HEK293 (cell line): ENCODE measurements around the gene SPG11.
A peak's percentile ranks its signal among the peaks of the same experiment; 100 is the strongest.

Experiments used
- CTCF ChIA-PET: fragments of 350-600 bp; formaldehyde crosslinking; extraction: SDS; loops from one replicate; lab custom pipeline; 2021; ENCODE audit warnings: antibody characterized with exemption; lab: Yijun Ruan, JAX
- POLR2A ChIA-PET: fragments of 300-600 bp; formaldehyde crosslinking; extraction: SDS; loops from one replicate; lab custom pipeline; 2020; ENCODE audit warnings: antibody characterized with exemption, inconsistent platforms; lab: Yijun Ruan, JAX
- H3K27ac ChIP-seq: fragments of 200-500 bp; sonication (Bioruptor generic); 2 replicates; pipeline ENCODE4 v1.5.1; 2014; ENCODE audit warnings: low read depth, low read length, control low read depth, inconsistent platforms; ENCODE audit errors: extremely low read depth
- H3K36me3 ChIP-seq, 2 experiments: fragments of 200-500 bp in 1 of 2; sonication (Bioruptor generic) in 1 of 2; 1 replicate in 1 of 2; 2 replicates in 1 of 2; pipeline ENCODE4 v1.5.1; 2014 to 2017; ENCODE audit warnings: inconsistent platforms in 2 of 2, low read length in 2 of 2; ENCODE audit not compliant: control insufficient read depth in 2 of 2, insufficient read depth in 1 of 2
- H3K4me1 ChIP-seq: fragments of 200-500 bp; sonication (Bioruptor generic); 2 replicates; pipeline ENCODE4 v1.5.1; 2014; ENCODE audit warnings: mild to moderate bottlenecking, low read length, inconsistent platforms; ENCODE audit not compliant: control insufficient read depth, insufficient read depth
- H3K4me3 ChIP-seq: 2 replicates; pipeline ENCODE4 v1.5.1; 2011; ENCODE audit warnings: low read depth, mild to moderate bottlenecking, control low read depth, low read length, moderate library complexity
- H3K9me3 ChIP-seq: fragments of 200-500 bp; sonication (Bioruptor generic); 2 replicates; pipeline ENCODE4 v1.5.1; 2014; ENCODE audit warnings: low read depth, low read length, inconsistent platforms; ENCODE audit not compliant: control insufficient read depth, insufficient read depth
- GLIS2 ChIP-seq: fragments of 450-650 bp; formaldehyde crosslinking; IDR thresholded peaks from 2 replicates; pipeline ENCODE4 v1.5.1; 2016; ENCODE audit warnings: missing biosample characterization, missing genetic modification characterization
- IKZF3 ChIP-seq: fragments of 450-650 bp; IDR thresholded peaks from 2 replicates; pipeline ENCODE4 v1.5.0; 2018; ENCODE audit warnings: missing biosample characterization, mild to moderate bottlenecking, missing genetic modification characterization, moderate library complexity
- KLF16 ChIP-seq: fragments of 450-650 bp; formaldehyde crosslinking; IDR thresholded peaks from 2 replicates; pipeline ENCODE4 v1.5.1; 2017; ENCODE audit warnings: missing biosample characterization, missing genetic modification characterization
- KLF9 ChIP-seq: fragments of 450-650 bp; formaldehyde crosslinking; IDR thresholded peaks from 2 replicates; pipeline ENCODE4 v1.5.1; 2016; ENCODE audit warnings: missing biosample characterization, missing genetic modification characterization, low read depth
- PATZ1 ChIP-seq: fragments of 450-650 bp; formaldehyde crosslinking; IDR thresholded peaks from 2 replicates; pipeline ENCODE4 v1.5.1; 2016; ENCODE audit warnings: missing biosample characterization, missing genetic modification characterization
- PRDM1 ChIP-seq: fragments of 450-650 bp; formaldehyde crosslinking; IDR thresholded peaks from 2 replicates; pipeline ENCODE4; 2016; ENCODE audit warnings: missing biosample characterization, missing genetic modification characterization
- SP3 ChIP-seq: fragments of 450-650 bp; formaldehyde crosslinking; IDR thresholded peaks from 2 replicates; pipeline ENCODE4 v1.5.1; 2016; ENCODE audit warnings: missing biosample characterization, missing genetic modification characterization
- YY1 ChIP-seq: fragments of 450-650 bp; formaldehyde crosslinking; IDR thresholded peaks from 2 replicates; pipeline ENCODE4 v1.5.1; 2018; ENCODE audit warnings: missing biosample characterization, missing genetic modification characterization
- ZBTB20 ChIP-seq: fragments of 450-650 bp; formaldehyde crosslinking; IDR thresholded peaks from 2 replicates; pipeline ENCODE4 v1.5.1; 2016; ENCODE audit warnings: missing biosample characterization, missing genetic modification characterization
- ZBTB8A ChIP-seq: fragments of 450-650 bp; formaldehyde crosslinking; IDR thresholded peaks from 2 replicates; pipeline ENCODE4 v1.5.1; 2016; ENCODE audit warnings: missing biosample characterization, missing genetic modification characterization
- ZFHX2 ChIP-seq: fragments of 450-650 bp; formaldehyde crosslinking; conservative IDR thresholded peaks from 2 replicates; pipeline ENCODE4 v1.5.1; 2016; ENCODE audit warnings: missing biosample characterization, missing genetic modification characterization
- ZIC2 ChIP-seq: fragments of 450-650 bp; formaldehyde crosslinking; IDR thresholded peaks from 2 replicates; pipeline ENCODE4 v1.5.1; 2016; ENCODE audit warnings: missing biosample characterization, missing genetic modification characterization
- ZNF112 ChIP-seq: fragments of 450-650 bp; formaldehyde crosslinking; IDR thresholded peaks from 2 replicates; pipeline ENCODE4 v1.5.0; 2017; ENCODE audit warnings: missing biosample characterization, missing genetic modification characterization
- ZNF362 ChIP-seq: fragments of 450-650 bp; formaldehyde crosslinking; IDR thresholded peaks from 2 replicates; pipeline ENCODE4 v1.5.1; 2016; ENCODE audit warnings: missing biosample characterization, missing genetic modification characterization
- ZNF366 ChIP-seq: fragments of 450-650 bp; formaldehyde crosslinking; conservative IDR thresholded peaks from 2 replicates; pipeline ENCODE4 v1.5.1; 2016; ENCODE audit warnings: missing biosample characterization, missing genetic modification characterization
- ZNF423 ChIP-seq: fragments of 450-650 bp; formaldehyde crosslinking; IDR thresholded peaks from 2 replicates; pipeline ENCODE4 v1.5.1; 2016; ENCODE audit warnings: missing biosample characterization, missing genetic modification characterization
- ZNF449 ChIP-seq: fragments of 450-650 bp; formaldehyde crosslinking; IDR thresholded peaks from 2 replicates; pipeline ENCODE4 v1.5.1; 2017; ENCODE audit warnings: missing biosample characterization, mild to moderate bottlenecking, missing genetic modification characterization, moderate library complexity
- ZNF629 ChIP-seq: fragments of 450-650 bp; formaldehyde crosslinking; IDR thresholded peaks from 2 replicates; pipeline ENCODE4 v1.5.1; 2017; ENCODE audit warnings: missing biosample characterization, missing genetic modification characterization
- ZNF639 ChIP-seq: fragments of 450-650 bp; formaldehyde crosslinking; IDR thresholded peaks from 2 replicates; pipeline ENCODE4 v1.5.1; 2016; ENCODE audit warnings: missing biosample characterization, missing genetic modification characterization

SPG11 gene

GRCh38 chr15:44662478-44663409 lies 718 bp downstream of the SPG11 start:
- ChIA-PET POLR2A (interaction anchor here (0.6 to 2.3 kb wide), 12 partner anchors 20 to 126 kb away, joined by 3 to 28 read pairs (median 5); partner anchors contain the start of genes B2M, EIF3J, PATL2 and TRIM69), CTCF (interaction anchor here (0.6 to 4.0 kb wide), 17 partner anchors 8 to 124 kb away, joined by 3 to 64 read pairs (median 4); partner anchors contain the start of gene TRIM69)
- peak overlapping the region; percentile 93 for H3K4me3 ChIP-seq
- H3K36me3 ChIP-seq, result peaks cover 0 to 11% of the 10 kb centered on the region in 2 experiments
- peak overlapping the region; percentile 63; the same call in 1 of the 2 replicates for H3K27ac ChIP-seq
- H3K9me3 ChIP-seq, result no peaks in the 10 kb centered on the region
- no peaks in the 10 kb centered on the region for H3K4me1 ChIP-seq
- TF ChIP-seq KLF9 (tag by site-specific recombination), result peak; percentile 56
- peak; percentile 18; the same call in 1 of the 2 replicates for TF ChIP-seq ZIC2 (tag by site-specific recombination)
- TF ChIP-seq ZBTB20 (tag by site-specific recombination), result 0 out of 2 replicates have a peak, but pooled peaks have one; percentile 64
- TF ChIP-seq ZNF639, result 0 out of 2 replicates have a peak, but pooled peaks have one; percentile 14
- TF ChIP-seq IKZF3 (tag by site-specific recombination), result no peak
- TF ChIP-seq ZNF423 (tag by site-specific recombination), result peak; percentile 75
- TF ChIP-seq PATZ1 (tag by site-specific recombination), result peak; percentile 75
- TF ChIP-seq ZNF449 (tag by site-specific recombination), result no peak
- no peak for TF ChIP-seq ZBTB8A (tag by site-specific recombination)
- TF ChIP-seq ZNF112 (tag by site-specific recombination), result no peak
- peak; percentile 23; the same call in 1 of the 2 replicates for TF ChIP-seq ZFHX2
- TF ChIP-seq PRDM1, result 0 out of 2 replicates have a peak, but pooled peaks have one; percentile 12
- TF ChIP-seq ZNF362 (tag by site-specific recombination), result 0 out of 2 replicates have a peak, but pooled peaks have one; percentile 61
- 0 out of 2 replicates have a peak, but pooled peaks have one; percentile 43 for TF ChIP-seq KLF16
- 0 out of 2 replicates have a peak, but pooled peaks have one; percentile 37 for TF ChIP-seq ZNF629 (tag by site-specific recombination)
- no peak for TF ChIP-seq SP3
- peak; percentile 58 for TF ChIP-seq GLIS2 (tag by site-specific recombination)

GRCh38 chr15:44661576-44661975 lies 1.9 kb downstream of the SPG11 start:
- Histone ChIP-seq H3K4me3 (no peak overlapping the region), H3K9me3 (no peaks in the 10 kb centered on the region), H3K36me3 (peaks cover 3 to 19% of the 10 kb centered on the region in 2 experiments), H3K27ac (no peak overlapping the region), H3K4me1 (no peaks in the 10 kb centered on the region)
- ChIA-PET CTCF (no interaction called here), POLR2A (no interaction called here)
- no peak for TF ChIP-seq ZNF366 (tag by site-specific recombination)
- no peak for TF ChIP-seq YY1 (tag by site-specific recombination)
- TF ChIP-seq, all 188 proteins: peak for 0
